Measurements from ENCODE around the gene OPCML. TPM values are rescaled to one million over a fixed set of nuclear protein-coding genes. Genes with fewer than 3 reads are reported as not detected.

Gene OPCML
- total RNA-seq, 1 experiment from 2014 or later = 0.94 TPM

GRCh38 chr11:133553885-133554740 lies 21.8 kb upstream of the OPCML start:
- TF ChIP-seq CTCF (conservative IDR thresholded peaks at IDR 0.05) = no peak
- Histone ChIP-seq H3K23ac (ENCODE audit: insufficient read length, low read depth, low read length) (no peak overlapping the region), H3K4ac (ENCODE audit: low read depth, low read length) (no peak overlapping the region), H2BK12ac (ENCODE audit: insufficient read length, low read depth, low read length) (no peak overlapping the region), H3T11ph (ENCODE audit: low read length) (no peak overlapping the region), H3K14ac (ENCODE audit: insufficient read depth, low read length) (no peak overlapping the region), H4K5ac (ENCODE audit: insufficient read length, low read depth, low read length) (no peak overlapping the region), H2BK20ac (ENCODE audit: low read depth, low read length, poor library complexity, severe bottlenecking) (no peak overlapping the region), H3K18ac (ENCODE audit: insufficient read length, low read depth, low read length) (no peak overlapping the region), H2AK5ac (ENCODE audit: insufficient read length, low read length) (no peak overlapping the region), H3K23me2 (ENCODE audit: insufficient read length, low read depth, low read length, poor library complexity, severe bottlenecking) (no peaks in the 10 kb centered on the region), H4K20me1 (ENCODE audit: control insufficient read depth, insufficient read depth, insufficient read length) (no peaks in the 10 kb centered on the region), H2BK15ac (ENCODE audit: low read depth, low read length) (no peak overlapping the region), H3K4me1 (ENCODE audit: insufficient read depth, low read length) (no peaks in the 10 kb centered on the region), H4K91ac (ENCODE audit: insufficient read length, low read depth, low read length) (no peak overlapping the region), H3K27me3 (ENCODE audit: insufficient read depth, low read length) (no peaks in the 10 kb centered on the region), H3K27ac (ENCODE audit: insufficient read length, low read depth, low read length) (no peak overlapping the region), H3K4me2 (ENCODE audit: insufficient read depth, insufficient read length, low read length) (no peak overlapping the region), H3K56ac (ENCODE audit: insufficient read length, low read depth, low read length) (no peak overlapping the region), H2BK120ac (ENCODE audit: low read depth, low read length, poor library complexity, severe bottlenecking) (no peak overlapping the region), H3K79me1 (ENCODE audit: insufficient read depth, low read depth, low read length, poor library complexity, severe bottlenecking) (no peaks in the 10 kb centered on the region), H4K8ac (replicated peaks; ENCODE audit: insufficient read length, low read depth, low read length) (no peak overlapping the region), H3K9ac (ENCODE audit: extremely low read depth, insufficient read length, low read length) (no peak overlapping the region), H3K79me2 (ENCODE audit: insufficient read depth, low read length) (no peaks in the 10 kb centered on the region), H3K9me3 (ENCODE audit: control insufficient read depth, low read depth, low read length) (no peaks in the 10 kb centered on the region), H2AFZ (ENCODE audit: low read length) (no peak overlapping the region), H2BK5ac (ENCODE audit: insufficient read length, low read length) (no peak overlapping the region)
- no peaks in the 10 kb centered on the region for H3K36me3 Mint-ChIP-seq (ENCODE audit: insufficient read depth in 1 of 3, low read depth in 3 of 3)
- no CpG with 5 or more reads among the region's 22 CpGs for WGBS (ENCODE audit: extremely low coverage, insufficient read length, low lambda C conversion rate)
- no peaks in the 10 kb centered on the region; the same call in none of the 2 replicates for H3K27me3 Mint-ChIP-seq (ENCODE audit: low read depth)
- no peak overlapping the region for H3K27ac Mint-ChIP-seq
- no peak for DNase-seq
- peaks cover 0 to 7% of the 10 kb centered on the region in 2 experiments; a peak in 2 of 4 replicates for H3K4me1 Mint-ChIP-seq
- H3K9me3 Mint-ChIP-seq = no peaks in the 10 kb centered on the region
- no peak overlapping the region for H3K4me3 Mint-ChIP-seq

Data from H9 (cell line).